Measurements from ENCODE around the gene BNC2. TPM values are rescaled to one million over a fixed set of nuclear protein-coding genes. Genes with fewer than 3 reads are reported as not detected.
A peak's percentile ranks its signal among the peaks of the same experiment; 100 is the strongest.

BNC2 gene
- total RNA-seq, 4 donors from 2014 or later, result 3.8 to 14.9 (median 8.2) TPM

DNA sequence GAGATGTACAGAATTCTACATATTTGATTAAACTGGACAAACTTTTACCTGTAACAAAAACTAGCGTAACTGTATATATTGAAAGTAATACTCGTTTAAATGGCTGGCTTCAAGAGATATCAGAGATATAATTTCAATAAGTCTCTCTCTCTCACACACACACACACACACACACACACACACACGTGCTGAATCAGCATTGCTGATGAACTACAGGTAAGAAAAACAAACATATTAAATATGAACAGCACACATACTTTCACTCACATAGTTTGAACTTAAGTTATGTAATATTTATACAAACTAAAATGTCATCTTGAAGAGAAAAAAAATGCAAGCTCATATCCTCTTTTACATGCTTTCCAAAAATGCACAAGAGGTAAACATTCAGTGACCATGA, 145.4 kb downstream of the BNC2 start:
- no peak for TF ChIP-seq POLR2A (IDR thresholded peaks at IDR 0.05)
- TF ChIP-seq, protein P1, sequence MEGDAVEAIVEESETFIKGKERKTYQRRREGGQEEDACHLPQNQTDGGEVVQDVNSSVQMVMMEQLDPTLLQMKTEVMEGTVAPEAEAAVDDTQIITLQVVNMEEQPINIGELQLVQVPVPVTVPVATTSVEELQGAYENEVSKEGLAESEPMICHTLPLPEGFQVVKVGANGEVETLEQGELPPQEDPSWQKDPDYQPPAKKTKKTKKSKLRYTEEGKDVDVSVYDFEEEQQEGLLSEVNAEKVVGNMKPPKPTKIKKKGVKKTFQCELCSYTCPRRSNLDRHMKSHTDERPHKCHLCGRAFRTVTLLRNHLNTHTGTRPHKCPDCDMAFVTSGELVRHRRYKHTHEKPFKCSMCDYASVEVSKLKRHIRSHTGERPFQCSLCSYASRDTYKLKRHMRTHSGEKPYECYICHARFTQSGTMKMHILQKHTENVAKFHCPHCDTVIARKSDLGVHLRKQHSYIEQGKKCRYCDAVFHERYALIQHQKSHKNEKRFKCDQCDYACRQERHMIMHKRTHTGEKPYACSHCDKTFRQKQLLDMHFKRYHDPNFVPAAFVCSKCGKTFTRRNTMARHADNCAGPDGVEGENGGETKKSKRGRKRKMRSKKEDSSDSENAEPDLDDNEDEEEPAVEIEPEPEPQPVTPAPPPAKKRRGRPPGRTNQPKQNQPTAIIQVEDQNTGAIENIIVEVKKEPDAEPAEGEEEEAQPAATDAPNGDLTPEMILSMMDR (IDR thresholded peaks at IDR 0.05), result no peak
- no peak overlapping the region for H3K4me3 ChIP-seq (replicated peaks in 1 of 3)
- H3K9me3 ChIP-seq, result no peaks in the 10 kb centered on the region
- intact Hi-C loops (cut with DNase I), result no loop called here
- no peak for DNase-seq
- peak overlapping the region in 1 of 3 donors; percentile 1 for H3K27ac ChIP-seq
- WGBS, 2 donors, result 85 to 87% methylated on average over 3 of the region's 3 CpGs
- peaks cover 14 to 25% of the 10 kb centered on the region in 2 donors for H3K4me1 ChIP-seq
- H3K27me3 ChIP-seq, result no peaks in the 10 kb centered on the region
- no peaks in the 10 kb centered on the region for H3K36me3 ChIP-seq

DNA sequence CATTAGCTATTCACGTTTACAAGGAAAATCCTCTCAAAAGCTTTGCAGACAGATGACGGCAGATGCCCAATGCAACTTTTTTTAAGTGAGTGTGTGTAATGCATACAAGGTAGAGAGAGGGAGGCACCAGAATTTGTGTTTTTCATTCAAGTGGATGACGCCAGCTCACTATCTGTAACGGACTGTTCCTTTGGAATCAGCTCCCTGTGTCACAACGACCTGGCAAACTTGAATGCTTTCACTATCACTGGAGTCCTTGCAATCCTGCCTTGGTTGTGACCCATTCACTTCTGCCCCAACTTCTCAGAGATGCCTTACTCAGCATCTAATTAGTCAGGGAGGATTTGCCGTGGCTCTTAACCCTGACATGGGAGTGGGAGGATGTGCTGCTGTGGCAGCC, 148.5 kb downstream of the BNC2 start:
- Histone ChIP-seq H3K4me1 (peaks cover 5 to 16% of the 10 kb centered on the region in 2 donors), H3K4me3 (replicated peaks in 1 of 3) (no peak overlapping the region), H3K27ac (peak overlapping the region in 2 of 3 donors; percentile 49 to 65), H3K9me3 (no peaks in the 10 kb centered on the region), H3K27me3 (no peaks in the 10 kb centered on the region), H3K36me3 (no peaks in the 10 kb centered on the region)
- peak in 1 of 2 donors; percentile 57 for TF ChIP-seq POLR2A (IDR thresholded peaks at IDR 0.05)
- TF ChIP-seq, protein P1 (IDR thresholded peaks at IDR 0.05), result no peak
- WGBS, 2 donors, result 43 to 45% methylated on average over 6 of the region's 6 CpGs
- DNase-seq, result peak; percentile 69 to 79
- intact Hi-C loops (cut with DNase I), result no loop called here

DNA sequence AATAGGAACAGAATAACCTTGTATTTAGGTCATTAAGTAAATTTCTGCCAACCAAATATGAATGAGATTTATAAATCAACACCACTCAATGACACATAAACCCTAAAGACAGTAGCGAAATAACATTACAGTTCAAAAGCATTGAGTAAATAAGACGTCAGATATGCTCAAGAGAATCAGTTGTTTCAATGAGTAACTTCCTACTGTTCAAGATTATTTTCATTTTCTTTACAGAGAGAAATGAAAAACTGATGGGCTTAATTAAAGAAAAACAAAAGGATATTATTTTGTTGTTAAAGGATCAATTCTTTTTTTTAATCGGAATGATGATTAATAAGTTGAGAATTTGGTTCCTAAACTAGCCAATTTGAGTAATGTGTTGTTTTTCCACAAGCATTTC, 150.1 kb downstream of the BNC2 start:
- Histone ChIP-seq H3K36me3 (no peaks in the 10 kb centered on the region), H3K4me1 (peaks cover 0 to 12% of the 10 kb centered on the region in 2 donors)

DNA sequence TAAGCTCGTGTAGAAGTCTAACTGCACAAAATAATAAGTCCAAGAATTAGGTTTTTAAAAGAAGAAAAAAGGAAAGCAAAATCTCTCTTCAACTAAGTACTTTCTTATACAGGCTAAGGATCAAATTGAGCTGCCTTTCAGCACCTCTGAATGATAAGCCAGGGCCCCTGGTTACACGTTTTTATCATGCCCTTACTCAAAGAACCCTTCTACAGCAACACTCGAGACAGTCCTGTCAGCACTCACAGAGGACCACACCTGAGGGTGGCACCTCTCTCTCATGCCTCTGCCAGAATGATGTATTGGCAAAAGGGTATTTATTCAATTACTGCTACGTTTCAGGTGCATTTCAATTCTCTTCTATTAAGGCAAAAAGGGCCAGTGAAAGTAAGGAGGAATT, 150.5 kb downstream of the BNC2 start:
- H3K4me1 ChIP-seq, result peaks cover 0 to 12% of the 10 kb centered on the region in 2 donors

More for the DNA sequence above, 150.1 kb downstream of the BNC2 start:
- Histone ChIP-seq H3K9me3 (no peaks in the 10 kb centered on the region), H3K27ac (peak overlapping the region in 1 of 3 donors; percentile 8), H3K27me3 (no peaks in the 10 kb centered on the region), H3K4me3 (replicated peaks in 1 of 3) (no peak overlapping the region)
- 85 to 90% methylated on average over 3 of the region's 3 CpGs for WGBS, 2 donors
- no peak for DNase-seq
- intact Hi-C loops (cut with DNase I), result no loop called here
- TF ChIP-seq POLR2A (IDR thresholded peaks at IDR 0.05), result no peak
- TF ChIP-seq, protein P1 (IDR thresholded peaks at IDR 0.05), result no peak

DNA sequence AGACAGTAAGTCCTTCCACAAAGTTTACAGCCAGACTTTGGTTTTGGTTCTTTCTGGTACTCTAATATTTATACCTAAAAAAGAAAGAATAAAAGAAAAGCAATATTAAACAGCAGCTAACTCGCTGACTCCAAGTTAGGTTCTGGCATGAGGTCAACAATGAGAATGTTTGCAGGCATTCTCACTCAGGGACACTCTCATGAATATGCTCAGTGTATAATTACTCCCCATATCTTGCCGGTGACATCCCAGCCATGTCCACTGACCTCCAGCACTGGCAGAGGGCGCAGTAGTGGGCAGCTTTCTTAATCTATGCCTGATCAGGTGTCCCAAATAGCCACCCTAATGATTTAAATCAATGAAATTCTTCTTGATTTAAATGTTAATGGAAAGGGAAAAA, 151.5 kb downstream of the BNC2 start:
- intact Hi-C loops (cut with DNase I), result no loop called here
- H3K4me3 ChIP-seq (replicated peaks in 1 of 3), result no peak overlapping the region
- WGBS, 2 donors, result 83 to 87% methylated on average over 3 of the region's 3 CpGs
- DNase-seq, result no peak
- H3K27me3 ChIP-seq, result no peaks in the 10 kb centered on the region
- no peak for TF ChIP-seq POLR2A (IDR thresholded peaks at IDR 0.05)
- TF ChIP-seq, protein P1 (IDR thresholded peaks at IDR 0.05), result no peak
- no peak overlapping the region for H3K27ac ChIP-seq
- peaks cover 0 to 18% of the 10 kb centered on the region in 2 donors for H3K4me1 ChIP-seq
- H3K9me3 ChIP-seq, result no peaks in the 10 kb centered on the region
- H3K36me3 ChIP-seq, result no peaks in the 10 kb centered on the region

More for the DNA sequence above, 150.5 kb downstream of the BNC2 start:
- H3K9me3 ChIP-seq, result no peaks in the 10 kb centered on the region
- TF ChIP-seq, protein P1 (IDR thresholded peaks at IDR 0.05), result no peak
- no peak for TF ChIP-seq POLR2A (IDR thresholded peaks at IDR 0.05)
- H3K4me3 ChIP-seq (replicated peaks in 1 of 3), result no peak overlapping the region
- no peak for DNase-seq
- H3K27ac ChIP-seq, result peak overlapping the region in 1 of 3 donors; percentile 8
- intact Hi-C loops (cut with DNase I), result no loop called here
- no peaks in the 10 kb centered on the region for H3K36me3 ChIP-seq
- H3K27me3 ChIP-seq, result no peaks in the 10 kb centered on the region
- 70 to 75% methylated on average over 4 of the region's 4 CpGs for WGBS, 2 donors
